Glomerular visceral epithelial cell (primary cell): ENCODE results near the gene TMEM184B.
A peak's percentile ranks its signal among the peaks of the same experiment; 100 is the strongest.
"Not testable (repeated sequence)": the region's sequence is repeated elsewhere in the genome, so short reads cannot be mapped to it uniquely, and the experiment has no call there.

Experiments
- DNase-seq: peaks from one replicate; pipeline ENCODE4 v3.0.0-alpha.2; 2016; ENCODE audit errors: extremely low spot score

The TMEM184B gene

GRCh38 chr22:38181453-38182200 is 91.2 kb downstream of the TMEM184B start, which contains the start of gene PLA2G6:
PLA2G6 (minus strand) TSS chr22:38181830; CDS start chr22:38169426, 12,404 bp downstream.
- DNase-seq = peak; percentile 99

DNA sequence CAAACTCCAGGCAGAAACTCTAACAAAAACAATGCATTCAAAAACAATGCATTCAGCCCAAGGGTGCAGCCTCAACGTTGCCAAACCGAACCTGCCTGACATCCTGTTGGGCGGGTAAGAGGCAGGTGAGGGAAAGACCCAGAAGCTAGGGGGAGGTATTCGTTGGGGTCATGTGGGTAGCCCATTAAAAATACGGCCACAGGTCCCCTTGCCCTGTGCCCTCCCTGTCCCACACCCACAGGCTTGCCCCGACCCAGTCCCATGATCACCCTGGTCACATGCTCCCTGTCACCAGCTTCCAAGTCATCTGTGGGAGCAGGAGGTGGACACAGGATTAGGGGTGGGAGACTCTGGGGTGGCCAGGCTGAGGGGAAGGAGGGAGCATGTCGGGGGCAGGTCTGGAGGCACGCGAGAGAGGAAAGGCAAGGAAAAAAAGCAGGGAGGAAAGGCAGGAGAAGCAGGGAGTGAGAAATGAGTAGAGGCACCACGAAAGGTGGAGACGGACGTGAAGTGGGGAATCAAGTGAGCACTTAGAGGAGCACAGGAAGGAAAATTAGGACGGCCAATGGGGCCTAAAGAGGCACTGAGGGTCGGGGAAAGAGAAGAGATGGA is 91.9 kb downstream of the TMEM184B start:
- no peak for DNase-seq

- not testable (repeated sequence) for DNase-seq
These were observed 94.2 kb downstream of the TMEM184B start for GRCh38 chr22:38178605-38178937.

DNA sequence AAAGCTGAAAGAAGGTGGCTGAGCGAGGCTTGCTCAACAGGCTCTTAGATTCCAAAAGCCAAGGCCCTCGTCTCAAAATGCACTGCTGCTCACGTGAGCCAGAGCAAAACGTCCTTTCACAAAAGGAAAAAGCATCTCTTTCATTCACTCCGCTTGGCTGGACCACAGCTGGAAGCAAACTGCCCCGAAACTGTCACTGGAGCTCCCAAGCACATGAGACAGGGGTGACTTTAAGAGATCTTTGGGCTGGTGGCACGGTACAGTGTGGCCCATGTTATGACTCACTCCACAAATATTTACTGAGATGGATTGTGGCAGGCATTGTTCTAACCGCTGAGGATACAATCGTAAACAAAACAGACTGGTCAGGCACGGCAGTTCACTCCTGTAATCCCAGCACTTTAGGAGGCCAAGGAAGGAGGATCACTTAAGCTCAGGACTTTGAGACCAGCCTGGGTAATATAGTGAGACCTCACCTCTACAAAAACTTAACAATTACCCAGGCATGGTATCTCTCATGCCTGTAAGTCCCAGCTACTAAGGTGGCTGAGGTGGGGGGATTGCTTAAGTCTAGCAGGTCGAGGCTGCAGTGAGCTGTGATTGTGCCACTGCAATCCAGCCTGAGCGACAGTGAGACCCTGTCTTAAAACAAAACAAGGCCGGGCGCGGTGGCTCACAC is 94.7 kb downstream of the TMEM184B start:
- peak; percentile 73 for DNase-seq

GRCh38 chr22:38177571-38177925 is 95.3 kb downstream of the TMEM184B start:
- not testable (repeated sequence) for DNase-seq

DNA sequence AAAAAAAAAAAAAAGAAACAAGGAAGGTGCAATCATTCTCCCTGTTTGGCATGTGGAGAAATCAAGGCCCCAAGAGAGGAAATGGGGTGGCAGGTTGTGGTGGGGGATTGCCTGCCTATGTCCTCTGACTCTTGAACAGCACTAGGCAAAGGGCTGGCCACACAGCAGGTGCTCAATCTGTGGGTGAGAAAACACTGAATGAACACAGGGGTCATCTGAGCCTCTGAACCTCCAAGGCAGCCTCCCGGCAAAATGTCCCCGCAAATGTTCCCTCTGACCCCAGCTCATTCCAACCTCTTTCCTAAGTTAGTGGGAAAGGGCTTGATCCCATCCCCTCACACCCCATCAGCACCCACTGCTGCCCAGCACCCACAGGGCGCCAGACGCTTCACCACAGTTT is 95.8 kb downstream of the TMEM184B start:
- no peak for DNase-seq

DNA sequence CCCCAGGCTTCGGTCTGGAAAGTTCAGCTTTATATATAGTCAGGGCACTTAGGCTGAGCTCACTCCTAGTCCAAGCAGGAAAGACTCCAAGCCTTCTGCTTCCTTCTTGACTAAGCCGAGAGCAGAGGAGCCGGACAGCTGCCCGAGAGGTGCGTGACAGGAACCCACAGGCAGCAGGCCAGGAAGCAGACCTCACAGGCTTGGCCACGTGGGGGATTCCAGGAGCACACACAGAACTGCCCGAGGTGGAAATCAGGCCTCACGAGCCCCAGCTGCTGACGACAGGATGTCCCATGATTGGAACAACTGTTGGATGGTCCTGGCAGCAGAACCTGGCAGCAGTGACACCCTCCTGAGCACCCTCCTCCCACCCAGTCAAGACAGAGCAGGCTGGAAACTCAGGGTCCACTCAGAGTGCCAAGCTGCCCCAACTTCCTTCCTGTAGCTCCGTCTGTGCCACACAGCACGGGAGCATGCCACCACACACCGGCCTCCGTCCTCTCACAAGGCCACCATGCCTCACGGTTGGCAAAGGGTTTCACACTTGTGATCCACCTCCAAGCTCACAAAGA is 96.6 kb downstream of the TMEM184B start:
- peak; percentile 93 for DNase-seq

- DNase-seq = no peak
These were observed 97.3 kb downstream of the TMEM184B start for GRCh38 chr22:38175206-38176118.

- DNase-seq = no peak
These were observed 98.2 kb downstream of the TMEM184B start for GRCh38 chr22:38174626-38175025.

DNA sequence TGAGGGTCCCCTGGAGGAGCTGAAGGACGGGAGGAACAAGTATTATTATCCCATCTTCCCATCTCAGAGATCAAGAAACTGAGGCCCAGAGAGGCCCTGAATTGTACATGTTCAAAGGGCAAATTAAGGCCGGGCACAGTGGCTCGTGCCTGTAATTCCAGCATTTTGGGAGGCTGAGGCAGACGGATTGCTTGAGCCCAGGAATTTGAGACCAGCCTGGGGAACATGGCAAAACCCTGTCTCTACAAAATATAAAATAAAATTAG is 99.2 kb downstream of the TMEM184B start:
- DNase-seq = no peak

DNA sequence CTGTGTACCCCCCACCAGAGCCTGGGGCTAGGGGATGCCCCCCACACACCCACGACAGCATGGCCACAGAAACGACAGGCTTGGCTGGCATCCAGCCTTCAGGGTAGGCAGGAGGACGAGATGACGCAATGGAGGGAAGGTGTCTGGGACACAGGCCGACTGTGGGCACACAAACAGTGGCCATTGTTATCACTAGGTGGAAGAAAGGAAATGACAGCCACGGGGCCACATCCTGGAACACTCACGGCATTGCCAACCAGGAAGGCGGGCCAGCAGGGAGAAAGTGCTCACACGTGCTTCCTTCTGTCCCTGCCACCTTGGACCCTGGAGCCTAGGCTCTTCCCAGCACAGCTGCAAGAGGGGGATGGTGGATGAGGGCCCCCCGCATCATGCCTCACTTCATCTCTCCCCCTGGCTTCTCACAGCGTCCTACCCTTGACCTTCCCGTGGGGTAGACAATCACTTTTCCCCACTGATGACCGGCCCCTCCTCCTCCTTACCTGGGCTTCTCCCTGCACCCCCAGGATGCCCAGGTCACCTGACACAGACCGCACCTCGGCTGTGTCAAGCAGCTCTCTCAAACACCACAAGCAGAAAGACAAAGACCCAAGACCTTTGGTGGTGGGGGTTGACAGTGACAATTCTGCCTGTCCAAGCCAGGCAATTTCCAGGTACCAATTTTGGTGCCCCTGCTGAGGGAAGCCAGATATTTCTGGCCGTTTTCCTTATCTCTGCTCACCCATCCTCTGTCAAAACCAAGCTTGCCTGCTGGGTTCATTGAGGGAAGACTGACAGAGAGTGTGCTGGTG is 99.8 kb downstream of the TMEM184B start:
- no peak for DNase-seq

DNA sequence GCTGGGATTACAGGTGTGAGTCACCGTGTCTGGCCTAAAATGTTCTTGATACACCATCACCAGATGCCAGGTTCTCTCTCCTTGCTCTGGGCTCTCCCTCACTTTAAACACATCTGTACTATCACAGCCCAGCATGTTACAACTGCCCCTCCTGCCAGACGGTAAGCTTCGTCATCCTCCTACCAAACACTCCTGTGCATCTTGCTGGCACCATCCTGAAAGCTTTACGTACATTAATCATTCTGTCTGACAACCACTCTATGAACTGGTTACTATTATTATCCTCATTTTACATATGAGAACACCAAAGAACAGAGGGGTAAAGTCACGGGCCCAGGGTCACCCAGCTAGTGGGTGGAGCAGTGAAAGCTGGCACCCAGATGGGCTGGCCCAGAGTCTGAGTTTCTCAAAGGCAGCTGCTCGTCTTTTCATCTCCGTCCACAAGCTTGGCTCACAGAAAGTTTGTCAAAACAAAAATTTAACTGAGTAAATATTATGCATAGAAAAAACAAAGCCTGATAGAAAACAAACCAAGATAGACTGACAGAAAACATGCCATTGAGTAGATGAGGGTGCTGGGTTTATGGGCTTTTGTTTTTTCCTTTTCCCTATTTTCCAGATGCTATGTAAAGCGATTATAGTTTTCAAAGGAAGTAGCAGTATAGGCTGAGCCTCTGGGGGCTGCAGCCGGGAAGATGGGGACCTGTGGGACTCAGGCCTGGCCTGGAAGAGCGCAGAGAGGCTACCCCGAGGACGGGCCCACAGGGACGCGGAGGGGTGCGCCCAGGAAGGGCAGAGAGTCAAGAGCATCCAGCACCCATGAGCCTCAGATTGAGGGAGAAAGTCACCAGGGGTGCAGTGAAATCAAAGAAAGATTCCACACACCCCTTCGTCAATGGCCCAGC is 100.6 kb downstream of the TMEM184B start:
- no peak for DNase-seq

- DNase-seq = no peak
These were observed 102.3 kb downstream of the TMEM184B start for GRCh38 chr22:38170469-38170868.
